Measurements from ENCODE around the gene GRM2.
A peak's percentile ranks its signal among the peaks of the same experiment; 100 is the strongest.

Gene GRM2

DNA sequence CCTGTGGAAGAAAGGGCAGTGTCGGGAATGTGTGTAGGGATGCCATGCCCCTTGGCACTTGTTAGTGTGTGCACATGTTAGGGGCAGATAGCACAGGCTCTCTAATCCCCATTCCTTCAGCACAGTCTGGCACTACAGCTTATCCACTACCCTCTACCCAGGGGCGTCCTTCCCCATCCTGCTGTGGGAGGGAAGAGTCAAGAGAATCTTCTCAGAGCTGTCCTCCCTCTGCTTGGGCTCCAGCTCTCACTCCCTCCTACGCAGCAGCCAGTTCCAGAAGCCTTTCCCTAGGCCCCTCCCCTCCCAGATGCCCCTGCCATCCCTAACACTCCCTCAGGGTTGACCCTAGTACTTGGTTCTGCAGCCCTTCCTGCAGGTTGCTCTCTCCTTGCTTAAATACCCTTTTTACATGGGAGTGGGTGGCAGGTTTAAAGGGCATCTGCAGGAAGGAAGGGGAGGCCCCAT is 815 bp upstream of the GRM2 start:
- no peak for DNase-seq

GRCh38 chr3:51708216-51708845 is 1.5 kb downstream of the GRM2 start:
- DNase-seq, result no peak

DNA sequence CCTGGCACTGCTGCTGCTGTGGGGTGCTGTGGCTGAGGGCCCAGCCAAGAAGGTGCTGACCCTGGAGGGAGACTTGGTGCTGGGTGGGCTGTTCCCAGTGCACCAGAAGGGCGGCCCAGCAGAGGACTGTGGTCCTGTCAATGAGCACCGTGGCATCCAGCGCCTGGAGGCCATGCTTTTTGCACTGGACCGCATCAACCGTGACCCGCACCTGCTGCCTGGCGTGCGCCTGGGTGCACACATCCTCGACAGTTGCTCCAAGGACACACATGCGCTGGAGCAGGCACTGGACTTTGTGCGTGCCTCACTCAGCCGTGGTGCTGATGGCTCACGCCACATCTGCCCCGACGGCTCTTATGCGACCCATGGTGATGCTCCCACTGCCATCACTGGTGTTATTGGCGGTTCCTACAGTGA is 2.1 kb downstream of the GRM2 start:
- no peak for DNase-seq

DNA sequence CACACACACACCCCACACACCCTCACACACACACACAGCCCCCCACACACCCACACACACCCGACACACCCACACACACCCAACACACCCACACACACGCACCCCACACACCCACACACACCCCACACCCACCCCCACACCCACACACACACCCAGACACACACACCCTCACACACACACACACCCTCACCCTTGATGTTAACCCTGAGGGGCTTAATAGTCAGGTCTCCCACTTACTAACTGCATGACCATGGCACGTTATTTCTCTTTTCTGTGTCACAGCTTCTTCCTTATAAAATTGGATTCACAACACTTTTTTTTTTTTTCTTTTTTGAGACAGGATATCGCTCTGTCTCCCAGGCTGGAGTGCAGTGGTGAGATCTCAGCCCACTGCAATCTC is 2.8 kb downstream of the GRM2 start:
- DNase-seq, result no peak

- no peak for DNase-seq
Measured at GRCh38 chr3:51710631-51711351, 3.9 kb downstream of the GRM2 start.

DNA sequence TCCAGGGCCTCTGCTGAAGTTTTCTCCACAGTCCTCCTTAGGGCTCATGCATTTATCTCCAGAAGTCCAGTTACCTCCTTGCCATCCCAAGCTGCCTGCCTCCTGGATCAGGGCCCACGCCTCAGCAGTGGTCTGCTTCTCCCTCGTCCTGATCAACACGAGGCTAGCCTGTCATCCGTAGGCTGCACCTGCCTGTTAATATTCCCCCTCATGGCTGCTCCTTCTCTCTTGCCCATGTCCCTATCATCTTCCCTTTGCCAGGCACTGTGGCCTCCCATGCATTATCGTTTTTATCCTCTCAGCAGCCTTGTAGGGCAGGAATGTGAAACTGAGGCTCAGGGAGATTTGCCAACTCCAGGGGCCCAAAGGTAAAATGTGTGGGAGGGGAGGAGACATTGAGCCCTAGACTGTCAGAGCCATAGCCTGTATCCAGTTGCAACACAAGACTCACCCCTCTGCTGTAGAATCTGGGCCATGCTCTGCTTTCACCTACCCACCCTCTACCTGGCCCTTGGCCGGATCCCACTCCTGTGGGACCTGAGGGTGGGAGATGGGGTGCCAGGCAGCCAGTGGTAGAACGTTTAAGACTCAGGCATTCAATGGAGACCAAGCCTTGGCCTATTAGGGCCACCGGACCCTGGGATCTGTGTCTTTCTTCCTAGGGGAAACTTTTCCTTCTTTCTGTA is 4.6 kb downstream of the GRM2 start:
- no peak for DNase-seq

DNA sequence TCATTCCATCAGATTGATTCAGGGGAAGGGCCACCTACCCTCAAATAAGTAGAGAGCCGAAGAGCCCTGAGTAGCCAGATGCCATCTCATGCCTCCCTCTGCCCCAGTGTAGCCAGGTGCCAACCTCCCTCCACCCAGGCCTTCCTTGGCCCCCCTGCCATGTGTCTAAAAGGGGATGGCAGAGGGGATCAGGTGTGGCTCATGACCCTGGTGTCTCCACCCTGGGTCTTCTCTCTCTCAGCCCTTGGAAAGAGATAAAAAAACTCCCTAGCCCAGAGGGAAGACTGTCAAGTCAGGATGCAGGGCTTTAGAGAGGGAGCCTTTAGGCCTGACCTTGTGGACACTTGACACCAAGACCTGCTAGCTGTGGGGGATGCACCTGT is 5.2 kb downstream of the GRM2 start:
- no peak for DNase-seq

DNA sequence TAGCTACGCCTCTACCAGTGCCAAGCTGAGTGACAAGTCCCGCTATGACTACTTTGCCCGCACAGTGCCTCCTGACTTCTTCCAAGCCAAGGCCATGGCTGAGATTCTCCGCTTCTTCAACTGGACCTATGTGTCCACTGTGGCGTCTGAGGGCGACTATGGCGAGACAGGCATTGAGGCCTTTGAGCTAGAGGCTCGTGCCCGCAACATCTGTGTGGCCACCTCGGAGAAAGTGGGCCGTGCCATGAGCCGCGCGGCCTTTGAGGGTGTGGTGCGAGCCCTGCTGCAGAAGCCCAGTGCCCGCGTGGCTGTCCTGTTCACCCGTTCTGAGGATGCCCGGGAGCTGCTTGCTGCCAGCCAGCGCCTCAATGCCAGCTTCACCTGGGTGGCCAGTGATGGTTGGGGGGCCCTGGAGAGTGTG is 5.7 kb downstream of the GRM2 start:
- no peak for DNase-seq

GRCh38 chr3:51712963-51713362 is 6.1 kb downstream of the GRM2 start:
- no peak for DNase-seq

GRCh38 chr3:51715231-51715976 is 8.5 kb downstream of the GRM2 start:
- DNase-seq, result no peak

DNA sequence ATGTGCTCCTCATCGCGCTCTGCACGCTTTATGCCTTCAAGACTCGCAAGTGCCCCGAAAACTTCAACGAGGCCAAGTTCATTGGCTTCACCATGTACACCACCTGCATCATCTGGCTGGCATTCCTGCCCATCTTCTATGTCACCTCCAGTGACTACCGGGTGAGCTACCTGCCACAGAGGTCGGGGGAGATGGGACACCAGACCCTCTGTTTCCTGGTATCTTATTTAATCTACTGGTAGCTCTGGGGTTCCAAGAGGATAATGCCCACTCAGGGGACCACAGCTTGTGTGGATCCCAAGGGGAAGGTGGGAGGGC is 9.1 kb downstream of the GRM2 start:
- no peak for DNase-seq

DNA sequence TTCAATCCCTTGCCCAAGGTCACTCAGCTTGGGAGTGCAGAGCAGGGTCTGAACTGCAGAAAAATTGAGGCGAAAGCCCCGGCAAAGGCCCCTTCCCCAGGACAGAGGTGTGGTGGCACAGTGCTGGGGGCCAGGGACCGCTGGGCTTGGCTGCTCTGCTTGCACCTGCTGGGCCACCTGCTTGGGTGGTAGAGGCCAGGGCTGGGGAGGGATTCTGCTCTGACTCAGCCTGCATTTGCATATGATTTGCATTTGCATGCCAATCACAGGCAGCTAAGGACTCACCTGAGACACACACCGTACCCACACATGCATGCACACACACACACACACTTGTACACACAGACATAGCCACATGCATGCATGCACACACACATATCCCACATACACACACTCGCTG is 9.9 kb downstream of the GRM2 start:
- no peak for DNase-seq

DNA sequence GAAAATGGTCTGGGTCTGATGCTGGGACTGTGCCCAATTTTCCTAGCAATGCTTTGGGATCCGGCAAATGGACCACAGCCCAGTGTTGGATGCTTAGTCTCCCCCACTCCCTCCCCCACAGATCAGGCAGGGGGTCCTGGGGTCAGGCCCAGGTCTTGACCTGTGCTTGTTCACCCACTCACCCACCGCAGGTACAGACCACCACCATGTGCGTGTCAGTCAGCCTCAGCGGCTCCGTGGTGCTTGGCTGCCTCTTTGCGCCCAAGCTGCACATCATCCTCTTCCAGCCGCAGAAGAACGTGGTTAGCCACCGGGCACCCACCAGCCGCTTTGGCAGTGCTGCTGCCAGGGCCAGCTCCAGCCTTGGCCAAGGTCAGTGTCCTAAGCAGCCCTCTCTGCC is 10.6 kb downstream of the GRM2 start:
- no peak for DNase-seq

DNA sequence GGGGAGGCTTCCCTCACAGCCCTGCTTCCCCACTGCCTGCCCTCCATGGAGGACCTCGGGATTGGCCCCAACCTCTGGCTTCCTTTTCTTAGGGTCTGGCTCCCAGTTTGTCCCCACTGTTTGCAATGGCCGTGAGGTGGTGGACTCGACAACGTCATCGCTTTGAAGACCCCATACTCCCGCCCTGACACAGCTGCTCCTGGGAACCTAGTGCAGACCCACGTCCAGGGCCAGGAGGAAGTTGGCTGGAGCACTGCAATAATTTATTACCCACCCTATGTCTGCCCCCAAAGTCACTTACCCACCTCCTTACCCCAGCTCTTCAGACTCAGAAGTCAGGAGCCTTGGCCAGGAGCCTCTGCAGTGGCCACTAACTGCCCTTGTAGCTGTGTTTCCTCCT is 11.1 kb downstream of the GRM2 start:
- no peak for DNase-seq

DNA sequence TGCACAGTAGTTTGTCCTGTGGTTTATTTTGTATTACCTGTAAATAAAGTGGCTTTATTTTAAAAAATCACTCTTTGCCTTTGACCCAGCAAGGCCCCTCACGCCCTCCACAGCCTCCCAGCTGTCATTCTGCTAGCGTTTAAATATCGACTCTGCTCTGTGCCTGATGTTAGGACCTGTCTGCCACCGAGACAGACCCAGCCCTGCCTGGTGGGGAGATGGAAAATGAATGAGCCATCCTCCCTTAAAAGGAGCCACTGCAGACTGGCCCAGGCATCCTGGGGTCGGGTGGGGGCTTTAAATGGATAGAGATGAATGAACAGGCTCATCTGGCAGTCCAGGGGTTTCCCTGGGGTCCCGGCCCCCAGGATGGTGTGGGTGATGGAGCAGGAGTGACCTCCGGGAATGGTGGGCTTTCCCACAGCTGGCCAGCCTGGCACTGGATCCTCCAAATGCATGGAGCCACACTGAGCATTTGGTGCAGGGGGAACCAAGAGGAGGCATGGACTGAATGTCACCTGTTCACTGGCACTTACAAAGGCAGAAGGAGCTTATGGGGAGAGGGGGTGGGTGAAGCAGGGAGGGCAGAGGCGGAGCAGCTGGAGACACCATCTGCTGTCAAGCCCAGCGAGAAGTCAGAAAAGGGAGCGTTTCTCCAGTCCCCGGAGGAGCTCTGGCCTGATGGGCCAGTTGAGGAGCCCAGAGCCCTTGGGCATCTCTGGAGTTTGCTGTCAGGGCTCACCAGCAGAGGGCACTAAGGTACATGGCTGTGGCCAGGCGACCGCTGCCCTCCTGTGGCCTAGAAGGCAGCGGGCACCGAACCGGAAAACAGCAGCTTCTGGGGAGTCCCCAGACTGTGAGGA is 11.9 kb downstream of the GRM2 start:
- DNase-seq, result peak in 2 of 5 experiments; percentile 17 to 75

- DNase-seq, result no peak
Measured at GRCh38 chr3:51719410-51720025, 12.7 kb downstream of the GRM2 start.

DNA sequence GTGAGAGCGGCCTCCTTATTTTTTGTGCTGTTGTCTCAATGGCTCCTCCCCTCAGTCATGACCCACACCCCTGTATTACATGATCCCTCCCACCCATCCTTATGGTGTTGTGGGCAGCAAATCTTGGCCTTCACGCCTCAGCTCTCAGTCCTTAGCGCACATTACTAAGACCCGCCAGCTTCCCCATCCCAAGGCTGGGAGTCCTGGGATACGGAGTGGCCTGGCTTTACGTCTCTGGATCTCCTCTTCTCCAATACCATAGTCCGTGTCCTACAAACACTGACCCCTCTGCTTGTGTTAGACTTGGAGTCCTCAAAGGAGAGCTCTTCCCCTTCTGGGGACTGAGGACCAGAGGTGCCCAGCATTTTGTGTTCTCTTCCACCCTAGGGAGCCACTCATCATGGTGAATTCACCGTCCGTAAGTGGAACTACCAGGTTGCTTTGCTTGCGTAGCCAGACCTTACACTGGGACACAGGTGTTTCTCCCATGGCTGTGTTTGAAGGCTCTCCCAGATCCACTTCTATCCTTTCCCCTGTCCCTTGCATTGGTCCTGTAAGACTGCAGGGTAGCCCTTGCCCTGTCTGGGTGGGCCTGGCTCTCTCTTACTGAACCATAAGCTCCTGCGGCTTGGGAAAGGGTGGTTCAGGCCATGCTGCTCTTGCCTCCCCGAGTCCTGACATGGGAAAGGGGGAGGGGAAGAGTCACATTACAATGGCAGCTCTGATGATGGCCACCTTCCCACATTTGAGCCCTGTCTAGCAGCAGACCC is 13.6 kb downstream of the GRM2 start:
- DNase-seq, result no peak

DNA sequence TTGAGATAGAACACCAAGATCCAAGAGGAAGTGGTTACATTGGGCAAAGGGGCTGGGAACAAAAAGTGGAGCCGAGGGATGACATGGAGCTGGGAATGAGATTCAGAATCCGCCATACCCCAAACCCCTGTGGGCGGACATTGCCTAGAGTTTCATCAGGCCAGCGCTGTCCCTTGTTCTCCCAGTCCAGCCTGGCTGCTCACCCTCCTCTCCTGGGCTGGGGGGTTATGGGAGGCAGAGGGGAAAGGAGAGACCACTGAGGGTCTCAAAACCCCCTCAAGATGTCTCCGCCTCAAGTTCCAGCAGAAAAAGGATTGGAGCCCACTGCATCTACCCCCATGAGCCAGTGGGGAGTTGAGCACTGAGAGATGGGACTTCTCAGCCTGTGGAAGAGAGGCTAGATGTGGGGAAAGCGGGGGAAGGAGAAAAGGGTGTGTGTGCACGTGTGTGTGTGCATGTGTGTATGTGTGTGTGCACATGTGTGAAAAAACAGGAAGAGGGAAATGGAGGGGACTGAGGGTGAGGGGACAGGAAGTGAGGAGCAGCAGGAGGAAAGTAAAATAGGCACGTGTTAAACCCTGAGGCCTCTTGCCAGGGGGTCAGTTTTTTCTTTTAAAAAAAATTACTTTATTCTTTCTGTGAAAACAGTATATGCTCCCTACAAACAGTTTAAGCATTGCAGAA is 14.3 kb downstream of the GRM2 start:
- no peak for DNase-seq

DNA sequence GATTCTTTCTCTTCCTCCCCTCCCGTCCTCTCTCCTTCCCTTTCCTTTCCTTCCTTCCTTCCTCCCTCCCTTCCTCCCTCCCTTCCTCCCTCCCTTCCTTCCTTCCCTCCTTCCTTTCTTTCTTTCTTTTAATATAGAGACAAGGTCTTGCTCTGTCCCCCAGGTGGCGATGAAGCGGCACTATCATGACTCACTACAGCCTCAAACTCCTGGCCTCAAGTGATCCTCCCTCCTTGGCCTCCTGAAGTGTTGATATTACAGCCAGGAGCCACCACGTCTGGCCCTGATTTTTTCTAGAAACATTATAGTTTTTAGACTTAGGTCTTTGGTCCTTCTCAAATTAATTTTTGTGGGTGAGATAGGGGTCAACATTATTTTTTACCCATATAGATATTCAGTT is 15.5 kb downstream of the GRM2 start:
- peak in 1 of 5 experiments; percentile 33 for DNase-seq

DNA sequence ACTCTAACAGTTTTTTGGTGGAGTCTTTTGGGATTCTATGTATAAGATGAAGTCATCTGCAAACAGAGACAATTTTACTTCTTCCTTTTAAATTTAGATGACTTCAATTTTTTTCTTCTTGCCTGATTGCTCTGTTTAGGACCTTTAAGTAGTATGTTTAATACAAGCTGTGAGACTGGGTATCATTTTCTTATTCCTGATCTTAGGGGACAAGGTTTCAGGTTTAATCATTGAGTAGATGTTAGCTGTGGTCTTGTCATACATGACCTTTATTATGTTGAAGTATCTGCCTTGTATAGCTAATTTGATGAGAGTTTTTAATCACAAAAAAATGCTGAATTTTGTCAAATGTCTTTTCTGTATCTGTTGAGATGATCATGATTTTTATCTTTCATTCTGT is 20.6 kb downstream of the GRM2 start:
- DNase-seq, result no peak
